Prostate gland (tissue), 2 donors: ENCODE measurements around the gene PSORS1C1.

Experiments
- CTCF ChIP-seq, 4 experiments: fragments of 200-600 bp in 2 of 4; fragments of 450-650 bp in 2 of 4; sonication (generic) in 2 of 4; IDR thresholded peaks; 1 replicate in 3 of 4; 2 replicates in 1 of 4; pipeline ENCODE4 v1.5.1; 2016 to 2019; ENCODE audit warnings: antibody characterized with exemption in 4 of 4, mild to moderate bottlenecking in 2 of 4, moderate library complexity in 2 of 4
- POLR2A ChIP-seq: fragments of 450-650 bp; IDR thresholded peaks from one replicate; pipeline ENCODE4 v1.6.1; 2016; ENCODE audit warnings: antibody characterized with exemption, mild to moderate bottlenecking
- POLR2AphosphoS5 ChIP-seq: sonication (generic); formaldehyde crosslinking; IDR thresholded peaks from one replicate; pipeline ENCODE4 v1.6.1; 2017; ENCODE audit warnings: antibody characterized with exemption

GRCh38 chr6:31178143-31179041, 63.8 kb downstream of the PSORS1C1 start:
- no peak for TF ChIP-seq POLR2A
- no peak for TF ChIP-seq CTCF (IDR thresholded peaks at IDR 0.05)
- peak; percentile 30 for TF ChIP-seq POLR2AphosphoS5
